NOMO-1 (cell line): ENCODE results near the gene TCF3.
"Not testable (repeated sequence)": the region's sequence is repeated elsewhere in the genome, so short reads cannot be mapped to it uniquely, and the experiment has no call there.

ENCODE experiments used
- DNase-seq, 2 experiments: peaks; one replicate each; lab custom pipeline; 2025; ENCODE audit not compliant: unreplicated experiment in 2 of 2; lab: John Stamatoyannopoulos, UW

The TCF3 gene

DNA sequence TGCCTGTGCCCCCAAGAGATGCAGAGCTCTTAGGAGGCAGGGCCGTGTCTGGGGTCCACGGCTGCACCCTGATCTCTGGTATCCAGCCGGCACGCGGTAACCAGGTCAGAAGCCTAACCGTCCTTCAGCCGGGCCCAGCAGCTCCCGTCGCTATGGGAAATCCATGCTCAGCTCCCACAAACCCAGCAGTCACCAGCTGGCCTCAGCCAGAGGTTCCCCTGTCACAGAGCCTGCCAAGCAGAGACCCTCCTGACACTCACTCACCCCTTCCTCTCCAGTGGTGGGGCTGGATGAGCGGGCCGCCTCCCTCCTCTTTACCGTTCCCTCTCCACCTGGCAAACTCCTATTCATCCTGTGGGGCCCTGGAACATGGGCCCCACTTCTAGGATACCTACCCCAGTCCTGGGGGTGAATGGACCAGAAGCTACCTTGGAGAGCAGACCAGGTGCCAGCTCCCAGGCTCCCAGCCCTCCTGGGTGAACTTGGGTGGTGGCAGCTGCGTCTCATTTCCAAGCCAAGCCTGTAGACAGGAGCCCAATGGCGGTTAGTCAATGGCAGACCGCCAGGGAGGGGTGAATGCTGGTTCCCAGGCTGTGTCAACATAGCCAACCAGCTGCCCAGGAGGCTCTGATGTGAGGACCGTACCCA lies 21.4 kb upstream of the TCF3 start:
- no peak for DNase-seq

DNA sequence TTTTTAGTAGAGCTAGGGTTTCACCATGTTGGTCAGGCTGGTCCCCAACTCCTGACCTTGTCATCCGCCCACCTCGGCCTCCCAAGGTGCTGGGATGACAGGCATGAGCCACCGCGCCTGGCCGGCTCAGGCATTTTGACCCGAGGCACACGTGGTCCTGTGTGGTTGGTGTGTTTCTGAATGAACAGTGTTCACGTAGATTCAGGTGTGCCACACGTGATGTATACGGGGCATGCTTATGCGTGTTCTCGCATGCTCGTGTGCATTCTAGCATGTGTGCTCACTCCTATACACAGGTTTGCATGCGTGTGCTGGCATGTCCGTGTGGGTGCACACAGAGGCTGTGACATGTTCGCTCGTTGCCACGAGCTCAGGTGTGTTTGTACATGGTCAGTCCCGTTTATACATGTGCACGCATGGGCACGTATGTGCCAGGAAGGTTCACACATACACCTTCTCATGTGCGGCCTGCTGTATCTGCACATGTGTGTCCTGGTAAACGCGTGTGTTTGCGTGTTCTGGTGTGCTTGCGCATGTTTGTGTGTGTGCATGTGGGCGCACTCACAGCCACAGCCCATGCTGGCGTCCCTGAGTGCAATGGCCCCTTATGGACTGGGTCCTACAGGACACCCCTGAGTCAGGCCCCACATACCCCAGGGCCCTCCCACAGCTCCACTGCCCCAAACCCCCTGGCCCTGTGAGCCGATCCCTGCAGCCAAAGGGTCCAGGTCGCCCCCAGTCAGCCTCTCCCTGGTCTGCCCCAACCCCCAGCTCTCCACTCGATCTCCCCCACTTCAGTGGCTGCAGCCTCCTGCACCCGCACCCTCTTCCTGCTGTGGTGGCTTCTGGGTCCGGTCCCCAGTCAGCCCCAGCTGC lies 20.6 kb upstream of the TCF3 start:
- no peak for DNase-seq

DNA sequence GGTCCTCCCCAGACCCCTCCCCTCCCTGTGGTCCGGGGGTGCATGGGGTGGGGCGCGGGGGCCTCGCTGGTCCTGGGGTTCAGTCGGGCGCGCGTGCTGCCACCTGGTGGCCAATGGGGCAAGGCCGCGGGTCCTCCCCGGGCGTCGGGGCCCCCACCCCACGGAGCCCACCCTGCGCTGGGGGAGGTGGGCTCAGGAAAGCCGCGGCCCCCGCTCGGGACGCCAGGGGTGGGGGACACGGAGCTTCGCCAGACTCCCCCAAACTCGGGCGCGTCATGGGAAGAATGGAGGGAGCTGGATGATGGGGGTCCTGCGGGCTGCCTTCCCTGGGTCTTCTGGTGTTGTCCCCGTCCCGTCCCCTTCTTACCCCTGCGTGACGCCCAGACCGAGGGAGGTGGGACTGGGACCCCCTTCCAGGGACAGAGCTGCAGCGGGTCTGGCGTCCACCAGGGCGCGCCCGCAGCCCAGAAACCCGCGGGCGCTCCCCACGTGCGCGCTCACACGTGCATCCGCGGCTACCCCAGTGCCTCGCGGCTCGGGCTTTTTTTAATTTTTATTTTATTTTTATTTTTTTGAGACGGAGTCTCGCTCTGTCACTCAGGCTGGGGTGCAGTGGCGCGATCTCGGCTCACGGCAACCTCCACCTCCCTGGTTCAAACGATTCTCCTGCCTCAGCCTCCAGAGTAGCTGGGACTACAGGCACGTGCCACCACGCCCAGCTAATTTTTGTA lies 19.8 kb upstream of the TCF3 start:
- peak; percentile 28 to 42 for DNase-seq

DNA sequence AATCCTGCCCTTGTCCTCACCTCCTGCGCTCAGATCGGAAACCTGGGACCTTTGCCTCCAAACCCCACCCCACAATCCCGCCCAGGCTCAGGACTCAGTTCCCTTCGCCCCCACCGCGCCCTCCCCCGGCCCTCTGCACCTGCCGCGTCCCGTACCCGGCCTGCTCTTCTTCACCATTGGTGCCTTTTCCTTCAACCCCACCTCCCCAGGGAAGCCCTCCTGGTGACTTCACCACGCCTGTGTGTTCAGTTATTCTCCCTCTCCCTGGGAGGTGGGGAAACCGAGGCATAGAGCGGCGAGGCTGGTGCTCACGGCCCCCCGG lies 19.3 kb upstream of the TCF3 start:
- DNase-seq: peak in 1 of 2 experiments; percentile 14

DNA sequence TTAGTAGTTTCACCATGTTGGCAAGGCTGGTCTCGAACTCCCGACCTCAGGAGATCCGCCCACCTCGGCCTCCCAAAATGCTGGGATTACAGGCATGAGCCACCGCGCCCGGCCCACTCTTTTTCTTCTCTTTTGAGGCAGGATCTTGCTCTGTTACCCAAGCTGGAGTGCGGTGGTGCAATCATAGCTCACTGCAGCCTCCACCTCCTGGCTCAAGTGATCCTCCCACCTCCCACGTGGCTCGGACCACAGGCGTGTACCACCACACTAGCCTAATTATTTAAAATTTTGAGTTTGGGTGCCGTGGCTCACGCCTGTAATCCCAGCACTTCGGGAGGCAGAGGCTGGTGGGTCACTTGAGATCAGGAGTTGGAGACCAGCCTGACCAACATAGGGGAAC lies 18.3 kb upstream of the TCF3 start:
- not testable (repeated sequence) for DNase-seq

DNA sequence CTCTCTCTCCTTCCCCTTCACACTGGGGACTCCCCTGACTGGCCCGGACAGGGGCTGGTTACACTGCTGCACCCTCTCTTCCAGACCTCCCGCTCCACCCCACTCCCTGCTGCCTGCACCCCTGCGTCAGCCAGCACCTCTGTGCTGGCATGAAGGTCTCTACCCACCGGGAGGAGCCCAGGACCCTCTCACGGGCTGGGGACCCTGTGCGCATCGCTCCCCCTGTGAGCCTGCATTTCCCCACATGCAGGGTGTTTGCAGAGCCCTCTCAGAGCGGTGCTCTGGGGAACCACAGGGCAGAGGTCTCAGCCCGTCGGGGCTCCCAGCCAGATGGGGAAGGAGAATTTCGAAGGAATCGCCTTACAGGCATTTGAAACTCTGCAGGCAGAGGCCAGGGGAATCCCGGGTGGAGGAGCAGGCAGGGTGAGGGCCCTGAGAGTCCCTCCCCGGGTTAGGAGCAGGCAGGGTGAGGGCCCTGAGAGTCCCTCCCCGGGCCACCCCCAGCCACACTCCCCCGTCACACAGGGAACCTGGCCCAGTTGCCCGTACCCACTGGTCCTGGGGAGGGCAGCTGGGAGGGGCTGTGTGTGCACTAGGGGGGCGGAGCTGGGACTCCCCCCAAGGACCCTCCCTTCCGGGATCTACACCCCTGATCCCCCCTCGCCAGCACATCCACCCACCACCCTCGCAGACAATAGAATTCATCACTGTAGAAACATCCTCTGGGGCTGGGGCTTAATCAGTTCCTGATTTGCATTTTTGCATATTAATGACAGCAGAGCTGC lies 16.3 kb upstream of the TCF3 start:
- DNase-seq: peak in 1 of 2 experiments; percentile 14

DNA sequence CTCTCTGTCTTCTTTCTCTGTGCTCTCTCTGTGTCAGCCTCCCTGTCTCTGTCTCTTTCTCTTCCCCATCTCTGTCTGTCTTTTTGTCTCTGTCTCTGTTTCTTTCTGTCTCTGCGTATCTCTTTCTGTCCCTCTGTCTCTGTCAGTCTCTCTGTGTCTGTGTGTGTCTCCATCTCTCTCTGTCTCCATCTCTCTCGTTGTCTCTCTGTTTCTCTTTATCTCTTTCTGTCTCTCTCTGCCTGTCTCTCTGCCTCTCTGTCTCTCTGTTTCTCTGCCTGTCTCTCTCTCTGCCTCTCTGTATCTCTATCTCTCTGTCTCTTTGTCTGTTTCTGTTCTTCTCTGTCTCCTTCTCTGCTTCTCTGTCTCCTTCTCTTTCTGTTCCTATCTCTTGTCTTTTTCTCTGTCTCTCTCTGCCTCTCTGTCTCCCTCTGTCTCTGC lies 15.7 kb upstream of the TCF3 start:
- no peak for DNase-seq

DNA sequence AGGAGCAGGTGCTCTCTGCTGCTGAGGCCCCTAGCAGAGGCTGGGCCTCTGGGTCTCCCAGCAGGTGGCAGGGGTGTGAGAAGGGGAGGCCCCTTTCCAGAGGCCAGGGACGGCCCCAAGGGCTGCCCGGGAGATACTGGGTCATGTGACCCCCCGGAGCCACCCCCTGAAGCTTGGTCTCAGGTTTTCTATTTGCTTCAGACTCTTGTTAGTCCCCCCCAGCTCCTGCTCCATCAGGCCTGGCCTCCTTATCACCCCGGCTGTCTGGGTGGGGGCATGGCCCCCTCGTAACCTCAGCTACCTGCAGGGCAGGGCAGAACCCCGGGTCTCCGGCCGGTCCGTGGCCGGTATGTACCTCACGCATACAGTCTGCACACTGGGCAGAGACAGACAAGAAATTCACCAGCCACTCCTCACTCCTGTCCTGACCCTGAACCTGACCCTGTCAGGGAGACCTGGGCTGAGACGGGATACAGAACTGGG lies 13.2 kb upstream of the TCF3 start:
- no peak for DNase-seq

DNA sequence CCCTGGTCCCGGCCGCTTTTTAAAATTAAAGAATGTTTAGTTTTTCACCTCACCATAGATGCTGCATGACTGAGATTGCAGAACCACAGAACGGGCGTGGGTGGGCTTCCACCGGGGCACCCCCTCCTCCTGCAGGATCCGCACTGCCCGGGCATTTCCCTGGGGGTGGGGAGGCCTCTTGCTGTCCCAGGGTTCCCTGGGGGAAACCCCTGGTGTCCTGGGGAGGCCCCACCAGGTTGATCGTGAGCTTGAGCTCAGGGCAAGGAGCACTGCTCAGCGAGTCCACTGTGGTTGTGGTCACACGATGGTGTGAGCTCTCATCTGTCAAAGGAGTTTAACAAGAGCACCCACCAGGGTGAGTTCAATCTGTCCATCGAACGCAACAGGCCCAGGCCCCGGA lies 11.4 kb upstream of the TCF3 start:
- no peak for DNase-seq

DNA sequence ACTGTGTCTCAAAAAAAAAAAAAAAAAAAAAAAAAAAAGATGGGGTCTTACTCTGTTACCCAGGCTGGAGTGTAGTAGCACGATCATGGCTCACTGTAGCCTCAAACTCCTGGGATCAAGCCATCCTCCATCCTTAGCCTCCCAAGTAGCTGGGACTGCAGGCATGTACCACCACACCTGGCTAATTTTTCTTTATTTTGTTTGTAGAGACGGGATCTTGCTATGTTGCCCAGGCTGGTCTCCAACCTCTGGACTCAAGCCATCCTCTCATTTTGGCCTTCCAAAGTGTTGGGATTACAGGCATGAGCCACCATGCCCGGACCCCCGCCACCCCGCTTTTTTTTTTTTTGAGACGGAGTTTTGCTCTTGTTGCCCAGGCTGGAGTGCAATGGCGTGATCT lies 10.8 kb upstream of the TCF3 start:
- not testable (repeated sequence) for DNase-seq

DNA sequence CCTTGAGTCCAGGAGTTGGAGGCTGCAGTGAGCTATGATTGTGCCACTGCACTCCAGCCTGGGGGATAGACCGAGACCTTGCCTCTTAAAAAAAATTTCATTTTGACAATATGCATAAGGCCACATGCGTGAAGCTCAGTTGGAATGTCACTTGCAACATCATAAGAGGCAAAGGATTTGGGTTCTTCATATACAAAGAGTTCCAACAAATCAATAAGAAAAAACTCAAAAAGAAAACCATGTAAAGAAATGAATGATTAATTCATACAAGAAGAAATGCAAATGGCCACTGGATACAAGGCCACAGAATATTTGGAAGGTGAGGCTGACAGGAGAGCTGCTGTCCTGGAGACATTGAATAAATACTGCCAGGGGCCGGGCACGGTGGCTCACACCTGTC lies 9.6 kb upstream of the TCF3 start:
- no peak for DNase-seq

DNA sequence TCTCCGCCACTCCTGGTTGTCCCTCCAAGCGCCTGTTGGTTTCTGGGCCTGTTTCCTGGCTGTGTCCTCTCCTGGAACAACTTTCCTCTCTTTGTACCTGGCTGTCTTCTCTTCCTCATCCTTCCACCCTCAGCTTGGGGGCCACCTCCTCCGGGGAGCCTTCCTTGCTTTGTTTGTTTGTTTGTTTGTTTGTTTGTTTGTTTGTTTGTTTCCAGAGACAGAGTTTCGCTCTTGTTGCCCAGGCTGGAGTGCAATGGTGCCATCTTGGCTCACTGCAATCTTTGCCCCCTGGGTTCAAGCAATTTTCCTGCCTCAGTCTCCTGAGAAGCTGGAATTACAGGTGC lies 6.6 kb upstream of the TCF3 start:
- DNase-seq: no peak

DNA sequence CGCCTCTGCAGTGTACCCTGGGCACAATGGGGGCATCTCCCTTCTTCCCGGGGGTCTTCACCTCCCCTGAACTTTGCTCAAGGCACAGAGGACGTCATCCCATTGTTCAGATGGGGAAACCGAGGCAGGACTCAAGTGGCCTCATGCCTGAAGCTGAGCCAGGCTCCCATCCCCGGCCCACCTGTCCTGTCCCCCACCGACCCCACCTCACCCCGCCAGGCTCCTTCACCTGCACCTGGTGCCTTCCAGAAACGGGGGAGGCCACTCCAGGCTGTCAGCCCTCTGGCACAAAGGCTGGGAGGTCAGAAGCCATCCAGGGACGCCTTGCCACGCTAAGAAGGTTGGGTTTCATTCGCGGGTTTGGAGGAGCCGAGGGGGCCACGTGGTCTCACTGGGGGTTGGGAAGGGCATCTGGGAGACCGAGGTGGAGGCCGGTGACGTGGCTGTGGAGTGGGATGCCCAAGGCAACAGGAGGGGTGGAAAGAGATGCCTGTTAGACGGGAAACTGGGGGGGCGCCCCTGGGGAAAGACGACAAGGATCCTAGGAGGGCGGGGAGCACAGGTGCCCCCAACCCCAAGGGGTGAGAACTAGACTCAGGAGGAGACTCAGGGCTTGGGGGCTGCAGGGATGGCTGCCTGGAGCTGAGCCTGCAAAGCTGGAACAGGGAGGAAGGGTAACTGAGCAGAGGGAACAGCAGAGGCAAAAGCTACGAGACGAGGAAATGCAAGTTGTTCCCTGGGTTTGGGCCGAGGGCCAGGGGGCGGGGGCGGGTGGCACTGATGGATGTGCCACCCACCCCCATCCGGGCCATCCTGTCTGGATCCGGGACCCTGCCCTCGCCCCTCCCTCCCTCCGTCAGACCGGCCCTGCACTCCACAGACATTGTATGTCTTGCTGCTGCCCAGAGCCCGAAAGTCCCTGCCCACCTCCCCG lies 6.0 kb upstream of the TCF3 start:
- DNase-seq: no peak

DNA sequence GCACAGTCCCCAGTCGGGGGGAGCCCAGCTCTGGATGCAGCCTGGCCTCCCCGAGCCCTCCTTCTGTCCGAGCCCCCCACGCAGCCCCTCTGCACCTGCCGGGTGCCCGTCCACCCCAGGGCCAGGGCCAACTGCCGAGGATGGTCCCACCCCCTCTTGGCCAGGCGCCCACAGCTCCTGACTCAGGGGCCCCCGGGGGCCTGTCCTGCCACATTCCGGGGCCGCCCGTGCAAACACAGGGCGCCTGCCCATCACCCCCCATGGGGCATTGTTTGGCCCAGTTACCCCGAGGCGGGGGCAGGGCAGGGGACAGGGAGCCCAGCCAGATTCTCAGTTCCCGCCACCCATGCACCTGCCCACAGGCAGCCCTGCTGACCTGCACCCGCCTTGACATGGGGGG lies 5.3 kb upstream of the TCF3 start:
- no peak for DNase-seq

DNA sequence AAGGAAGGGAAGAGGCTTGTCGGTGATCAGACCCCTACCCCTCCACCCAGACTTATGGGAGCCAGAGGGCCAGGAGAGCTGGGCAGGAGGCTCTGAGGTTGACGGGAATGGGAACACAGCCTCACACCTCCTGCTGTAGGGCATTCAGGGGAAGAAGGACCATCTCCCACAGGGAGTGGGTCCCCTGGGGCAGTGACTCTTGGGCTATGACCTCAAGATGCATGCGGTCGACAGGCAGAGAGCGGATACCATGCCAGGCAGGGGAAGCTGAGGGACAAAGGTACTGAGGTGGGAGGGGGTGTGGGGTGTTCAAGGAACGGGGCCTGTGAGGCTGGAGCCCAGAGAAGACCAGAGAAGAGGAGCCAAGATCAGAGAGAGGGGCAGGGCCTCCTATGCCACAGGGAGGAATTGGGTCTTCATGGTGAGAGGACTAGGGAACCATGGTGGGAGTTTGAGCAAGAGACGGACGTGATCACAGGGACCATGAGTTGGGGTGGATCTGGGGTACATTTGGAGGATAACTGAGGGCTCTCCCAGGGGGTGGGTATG lies 4.6 kb upstream of the TCF3 start:
- DNase-seq: no peak

DNA sequence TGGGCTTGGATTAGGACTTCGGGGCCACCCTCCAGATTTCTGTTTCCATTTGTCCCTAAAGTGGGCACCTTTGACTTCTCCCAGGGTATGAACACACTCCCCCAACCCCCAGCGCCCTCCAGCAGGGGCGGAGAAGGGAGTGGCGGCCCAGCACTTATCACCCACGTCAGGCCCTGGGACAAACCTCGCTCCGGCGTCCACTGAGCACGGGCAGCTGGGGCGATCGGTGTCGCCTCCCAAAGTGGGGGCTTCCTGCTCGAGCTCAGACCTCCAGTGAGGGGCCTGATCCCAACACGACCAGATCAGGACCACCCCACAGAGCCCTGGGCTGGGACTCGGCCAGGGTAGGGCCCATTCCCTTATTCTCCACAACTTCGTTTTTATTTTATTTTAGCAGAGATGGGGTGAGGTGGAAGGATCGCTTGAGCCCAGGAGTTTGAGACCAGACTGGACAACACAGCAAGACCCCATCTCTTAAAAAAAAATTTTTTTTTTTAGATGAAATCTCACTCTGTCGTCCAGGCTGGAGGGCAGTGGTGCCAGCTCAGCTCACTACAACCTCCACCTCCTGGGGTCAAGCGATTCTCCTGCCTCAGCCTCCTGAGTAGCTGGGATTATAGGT lies 3.7 kb upstream of the TCF3 start:
- no peak for DNase-seq

DNA sequence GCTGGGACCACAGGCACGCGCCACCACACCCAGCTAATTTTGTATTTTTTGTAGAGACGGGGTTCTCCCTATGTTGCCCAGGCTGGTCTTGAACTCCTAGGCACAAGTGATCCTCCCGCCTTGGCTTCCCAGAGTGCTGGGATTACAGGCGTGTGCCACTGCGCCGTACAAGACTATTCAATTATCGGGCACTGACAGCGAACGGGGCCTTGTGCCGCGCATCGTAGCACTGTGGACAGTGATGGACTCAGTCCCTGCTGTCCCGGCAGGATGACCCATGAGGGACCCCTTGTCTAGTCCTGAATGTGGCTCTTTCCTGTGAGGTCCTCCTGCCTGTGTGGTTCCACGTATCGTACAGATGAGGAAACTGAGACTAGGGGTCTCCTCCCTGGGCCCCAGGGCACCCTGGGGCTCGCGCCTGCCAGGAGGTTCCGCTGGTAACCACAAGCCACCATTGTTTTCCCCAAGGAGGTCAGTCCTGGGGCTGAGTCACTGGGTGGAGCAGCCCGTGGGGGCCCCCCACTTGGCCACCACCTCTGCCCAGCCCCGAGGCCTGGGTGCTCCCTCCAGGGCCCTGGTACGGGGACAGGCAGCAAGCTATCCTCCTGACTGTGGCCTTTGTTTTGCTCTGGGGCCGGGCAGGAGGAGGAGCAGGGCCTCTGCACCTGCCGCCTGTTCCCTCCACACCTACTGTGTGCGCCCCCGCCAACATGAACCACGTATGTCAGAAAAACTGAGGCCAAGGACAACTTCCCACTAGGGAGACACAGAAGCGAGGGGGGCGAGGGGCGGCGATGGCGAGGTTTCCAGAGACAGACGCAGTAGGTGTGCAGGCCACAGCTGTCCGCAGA lies 2.9 kb upstream of the TCF3 start:
- no peak for DNase-seq

DNA sequence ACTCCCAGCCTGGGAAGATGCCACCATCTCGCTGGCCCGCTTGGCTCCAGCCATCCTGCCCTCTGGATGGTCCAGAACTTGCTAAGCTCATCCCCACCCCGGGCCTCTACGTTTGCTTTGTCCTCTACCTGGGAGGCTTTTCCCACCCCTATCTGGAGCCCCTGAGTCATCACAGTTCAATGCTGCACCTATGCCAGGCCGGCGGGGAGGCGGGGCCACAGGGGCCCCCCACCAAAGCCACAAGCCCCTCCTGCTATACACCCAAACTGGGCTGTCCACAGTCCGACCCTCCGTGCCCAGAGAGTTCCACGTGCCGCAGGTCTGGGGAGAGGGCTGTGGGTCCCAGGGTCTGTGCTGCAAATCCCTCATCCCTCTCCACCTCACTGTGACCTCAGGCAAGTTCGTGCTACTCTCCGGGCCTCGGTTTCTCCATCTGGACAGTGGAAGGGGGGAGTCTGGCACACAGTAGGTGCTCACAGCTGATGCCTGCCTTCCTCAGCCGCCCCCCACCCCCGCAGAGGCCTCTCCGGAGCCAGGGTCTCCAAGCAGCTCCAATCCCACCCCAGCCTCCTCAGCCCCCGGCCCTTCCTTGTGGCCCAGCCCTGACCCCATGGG lies 1.9 kb upstream of the TCF3 start:
- no peak for DNase-seq
